GM18502 (cell line): ENCODE measurements around the gene RAPGEF5.
"Not testable (repeated sequence)": the region's sequence is repeated elsewhere in the genome, so short reads cannot be mapped to it uniquely, and the experiment has no call there.

Experiments used
- ATAC-seq: cut with Tn5 transposase; IDR thresholded peaks from one replicate; pipeline ENCODE4 v1.9.1; 2021; ENCODE audit warnings: mild to moderate bottlenecking; ENCODE audit not compliant: unreplicated experiment, poor library complexity

The RAPGEF5 gene

DNA sequence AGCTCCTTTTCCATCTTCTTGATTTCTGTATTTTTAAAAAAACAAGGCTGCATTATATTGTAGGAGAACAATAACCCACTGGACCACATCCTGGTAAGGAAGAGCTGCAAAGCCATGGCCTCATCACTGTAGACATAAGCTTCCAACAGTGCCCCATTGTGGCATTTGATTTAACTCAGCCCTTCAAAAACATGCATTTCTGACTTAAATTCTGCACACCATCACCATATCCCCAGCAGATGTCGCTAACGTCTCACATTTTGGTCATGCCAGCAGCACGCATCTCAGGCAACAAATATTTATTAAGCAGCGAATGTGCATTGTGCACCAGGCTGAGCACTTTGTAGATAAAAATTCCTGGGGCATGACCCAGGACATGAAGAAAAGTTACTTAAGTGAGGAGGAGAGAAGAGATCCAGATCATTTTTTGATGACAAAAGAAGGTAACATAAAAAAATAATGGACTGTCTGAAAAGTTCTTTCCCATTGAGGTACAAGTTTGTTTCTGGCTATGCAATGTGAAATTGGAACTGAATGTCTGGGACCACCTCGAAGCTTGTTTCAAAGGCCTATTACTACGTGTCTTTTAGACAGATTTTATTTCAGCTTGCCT lies 246.6 kb downstream of the RAPGEF5 start:
- ATAC-seq, result peak; percentile 72

DNA sequence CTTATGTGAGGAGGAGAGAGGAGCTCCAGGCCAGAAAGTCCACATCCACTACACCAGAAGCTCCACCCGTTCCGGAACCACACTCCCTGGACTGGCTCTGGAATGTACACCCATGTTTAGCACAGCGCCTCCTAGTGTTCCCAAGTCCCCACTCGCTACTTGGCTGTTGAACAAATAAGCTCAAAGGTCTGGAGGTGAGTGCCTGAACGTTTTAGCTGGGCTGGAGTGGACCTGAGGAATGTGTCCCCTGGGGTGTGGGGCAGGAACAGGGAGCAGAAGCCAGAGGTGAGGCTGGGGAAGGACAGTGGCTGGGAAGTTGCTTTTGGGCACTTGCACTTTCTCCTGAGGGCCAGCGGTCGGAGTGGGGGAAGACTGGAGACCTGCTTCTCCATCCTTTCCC lies 247.2 kb downstream of the RAPGEF5 start:
- no peak for ATAC-seq

DNA sequence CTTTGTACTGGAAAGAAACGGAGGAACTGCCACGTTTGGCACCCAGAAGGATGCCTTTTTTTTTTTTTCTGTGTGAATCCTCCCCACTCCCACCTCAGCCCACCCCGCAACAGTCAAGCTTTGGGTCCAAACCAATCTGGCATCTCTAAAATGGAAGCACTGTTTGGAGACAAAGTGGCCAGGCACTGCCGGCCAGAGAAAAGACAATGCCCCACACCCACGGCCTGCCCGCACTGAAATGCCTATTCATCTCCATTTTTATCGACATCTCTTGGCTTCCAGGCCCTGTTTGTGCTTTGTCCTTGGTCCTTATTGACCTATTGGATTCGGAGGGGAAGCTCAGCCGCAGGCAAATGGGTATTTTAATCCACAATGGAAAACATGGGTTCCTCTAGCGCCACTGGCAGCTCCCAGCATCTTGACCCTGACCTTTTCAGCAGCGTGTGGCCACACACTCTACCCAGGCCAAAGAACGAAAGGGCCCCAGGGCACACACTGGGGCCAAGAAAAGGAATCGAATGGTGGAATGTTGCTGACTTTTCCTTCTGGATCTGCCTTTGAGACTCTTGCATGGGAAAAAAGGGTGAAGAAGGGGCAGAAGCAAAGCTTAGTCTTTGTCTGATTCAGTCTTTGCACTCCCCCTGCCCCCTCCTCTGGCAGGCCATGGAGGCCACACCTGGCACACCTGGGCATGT lies 248.7 kb downstream of the RAPGEF5 start:
- ATAC-seq, result no peak

DNA sequence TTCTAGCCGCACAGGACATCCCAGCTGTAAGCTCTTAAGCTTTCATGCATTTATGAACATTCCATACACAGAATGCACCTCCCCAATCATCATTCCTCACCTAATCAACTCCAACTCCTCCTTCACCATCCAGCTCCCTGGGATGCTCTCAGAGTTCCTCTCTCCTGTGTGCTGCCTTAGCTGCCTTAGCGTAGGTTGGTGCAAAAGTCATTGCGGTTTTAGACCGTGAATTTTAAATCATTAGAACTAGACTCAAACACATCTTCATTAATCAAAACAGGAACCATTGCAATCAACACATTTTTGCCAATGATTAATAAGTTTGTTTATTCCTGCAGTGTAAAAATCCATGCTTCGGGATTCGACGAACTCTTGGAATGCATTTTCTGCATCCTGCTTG lies 251.4 kb downstream of the RAPGEF5 start:
- no peak for ATAC-seq

DNA sequence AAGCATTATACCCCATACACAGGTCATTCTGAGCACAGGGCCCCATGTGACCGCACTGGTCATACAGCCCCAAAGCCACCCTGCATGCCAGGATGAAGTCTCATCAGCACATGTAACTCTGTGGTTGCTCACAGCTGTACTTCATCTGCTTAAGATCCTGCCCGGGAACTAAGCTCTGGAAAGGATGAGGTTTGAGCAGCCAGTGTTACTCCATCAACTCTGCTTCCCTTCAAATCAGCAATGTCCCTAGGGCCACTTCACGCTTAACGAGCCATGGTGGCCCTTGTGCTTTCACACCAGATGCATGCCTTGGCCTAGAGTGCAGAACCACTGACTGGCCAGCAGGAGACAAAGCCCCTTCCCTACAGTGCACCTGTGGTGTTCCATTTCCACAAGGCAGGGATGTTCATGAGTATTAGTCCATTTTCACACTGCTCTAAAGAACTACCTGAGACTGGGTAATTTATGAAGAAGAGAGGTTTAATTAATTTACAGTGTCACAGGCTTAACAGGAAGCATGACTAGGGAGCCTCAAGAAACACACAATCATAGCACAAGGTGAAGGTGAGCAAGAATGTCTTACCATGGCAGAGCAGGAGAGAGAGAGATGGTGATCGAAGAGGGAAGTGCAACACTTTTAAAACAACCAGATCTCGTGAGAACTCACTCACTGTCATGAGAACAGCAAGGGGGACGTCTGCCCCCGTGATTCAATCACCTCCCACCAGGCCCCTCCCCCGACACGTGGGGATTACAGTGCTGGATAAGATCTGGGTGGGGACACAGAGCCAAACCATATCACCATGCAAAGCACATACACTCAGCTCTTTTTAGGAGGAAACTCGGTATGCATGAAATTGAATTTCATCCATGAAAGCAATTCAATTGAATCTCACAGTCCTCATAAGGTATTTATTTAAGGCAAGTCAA lies 262.3 kb downstream of the RAPGEF5 start:
- no peak for ATAC-seq

DNA sequence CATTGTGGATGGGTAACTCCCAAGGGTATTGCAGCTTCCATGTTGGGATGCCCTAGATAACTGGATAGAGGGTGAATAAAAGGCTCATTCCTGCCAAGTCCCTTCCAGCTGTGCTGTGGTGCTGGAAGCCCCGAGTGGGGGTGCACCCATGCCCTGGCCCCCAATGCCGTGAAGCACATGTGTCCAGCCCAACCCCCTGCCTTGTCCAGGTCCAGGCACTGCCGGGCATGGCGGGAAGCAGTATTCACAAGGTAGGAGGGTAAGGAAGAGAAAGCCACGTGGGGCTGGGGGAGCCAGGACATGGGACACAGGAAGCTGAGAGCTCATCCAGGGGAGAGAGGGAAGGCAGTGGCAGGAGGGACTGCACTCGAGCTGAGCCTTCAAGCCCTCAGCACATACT lies 263.0 kb downstream of the RAPGEF5 start:
- ATAC-seq, result no peak

DNA sequence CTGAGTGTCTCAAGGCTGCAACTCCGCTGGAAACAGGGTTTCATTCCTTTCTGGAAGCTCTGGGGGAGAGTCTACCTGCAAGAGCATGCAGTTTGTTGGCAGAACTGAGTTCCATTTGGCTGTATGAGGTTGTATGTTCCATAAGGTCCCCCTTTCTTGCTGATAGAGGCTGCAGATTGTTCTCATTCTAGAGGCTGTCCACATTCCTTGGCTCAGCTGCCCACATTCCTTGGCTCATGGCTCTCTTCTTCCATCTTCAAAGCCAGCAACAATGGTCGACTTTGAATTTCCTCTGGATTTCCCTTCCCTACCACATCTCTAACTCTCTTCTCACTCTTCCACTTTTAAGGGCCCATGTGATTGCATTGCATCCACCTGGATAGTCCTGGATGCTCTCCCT lies 264.0 kb downstream of the RAPGEF5 start:
- no peak for ATAC-seq

DNA sequence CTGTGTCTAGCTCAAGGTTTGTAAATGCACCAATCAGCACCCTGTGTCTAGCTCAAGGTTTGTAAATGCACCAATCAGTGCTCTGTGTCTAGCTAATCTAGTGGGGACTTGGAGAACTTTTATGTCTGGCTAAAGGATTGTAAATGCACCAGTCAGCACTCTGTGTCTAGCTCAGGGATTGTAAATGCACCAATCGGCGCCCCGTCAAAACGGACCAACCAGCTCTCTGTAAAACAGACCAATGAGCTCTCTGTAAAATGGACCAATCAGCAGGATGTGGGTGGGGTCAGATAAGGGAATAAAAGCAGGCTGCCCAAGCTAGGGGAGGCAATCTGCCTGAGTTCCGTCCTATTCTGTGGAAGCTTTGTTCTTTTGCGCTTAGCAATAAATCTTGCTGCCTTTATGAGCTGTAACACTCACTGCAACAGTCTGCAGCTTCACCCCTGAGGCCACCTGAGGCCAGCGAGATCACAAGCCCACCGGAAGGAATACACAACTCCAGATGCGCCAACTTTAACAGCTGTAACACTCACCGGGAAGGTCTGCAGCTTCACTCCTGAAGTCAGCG lies 265.9 kb downstream of the RAPGEF5 start:
- ATAC-seq, result not testable (repeated sequence)

DNA sequence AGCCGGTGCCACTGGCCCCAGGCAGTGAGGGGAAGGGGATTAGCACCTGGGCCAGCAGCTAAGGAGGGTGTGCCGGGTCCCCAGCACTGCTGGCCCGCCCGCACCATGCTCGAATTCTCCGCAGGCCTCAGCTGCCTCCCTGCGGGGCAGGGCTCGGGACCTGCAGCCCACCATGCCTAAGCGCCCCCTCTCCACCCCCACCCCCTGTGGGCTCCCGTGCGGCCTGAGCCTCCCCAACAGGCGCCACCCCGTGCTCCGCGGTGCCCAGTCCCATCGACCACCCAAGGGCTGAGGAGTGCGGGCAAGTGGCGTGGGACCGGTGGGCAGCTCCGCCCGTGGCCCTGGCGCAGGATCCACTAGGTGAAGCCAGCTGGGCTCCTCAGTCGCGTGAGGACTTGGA lies 266.4 kb downstream of the RAPGEF5 start:
- ATAC-seq, result no peak

DNA sequence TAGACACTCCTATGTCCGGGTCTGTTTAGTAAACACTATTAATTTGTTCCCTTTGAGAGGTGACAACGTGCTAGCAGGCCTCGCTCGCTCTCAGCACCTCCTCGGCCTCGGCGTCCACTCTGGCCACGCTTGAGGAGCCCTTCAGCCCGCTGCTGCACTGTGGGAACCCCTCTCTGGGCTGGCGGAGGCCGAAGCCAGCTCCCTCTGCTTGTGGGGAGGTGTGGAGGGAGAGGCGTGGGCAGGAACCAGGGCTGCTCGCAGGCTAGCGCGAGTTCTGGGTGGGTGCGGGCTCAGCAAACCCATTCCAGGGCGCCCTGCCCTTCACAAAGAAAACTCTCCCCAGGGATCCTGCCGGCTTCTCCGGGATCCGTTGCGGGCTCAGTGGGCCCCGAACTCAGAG lies 266.8 kb downstream of the RAPGEF5 start:
- no peak for ATAC-seq

DNA sequence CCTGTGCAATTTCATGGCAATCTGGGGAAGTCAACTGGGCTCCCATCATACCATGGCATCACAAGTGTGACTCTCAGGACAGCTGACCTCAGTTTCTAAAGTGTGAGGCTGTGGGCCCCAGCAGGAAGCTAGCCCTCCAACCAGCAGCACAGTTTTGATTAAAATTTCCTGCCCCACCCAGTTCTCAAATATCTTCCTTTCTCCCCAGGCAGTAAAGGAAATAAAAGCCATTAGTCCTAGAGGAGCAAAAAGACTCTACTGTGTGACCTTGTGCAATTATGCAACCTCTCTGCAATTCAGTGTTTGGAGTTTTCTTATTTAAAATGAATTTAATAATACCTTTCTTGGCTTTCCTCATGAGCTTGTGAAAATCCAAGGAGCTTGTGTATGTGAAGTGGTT lies 268.1 kb downstream of the RAPGEF5 start:
- no peak for ATAC-seq

DNA sequence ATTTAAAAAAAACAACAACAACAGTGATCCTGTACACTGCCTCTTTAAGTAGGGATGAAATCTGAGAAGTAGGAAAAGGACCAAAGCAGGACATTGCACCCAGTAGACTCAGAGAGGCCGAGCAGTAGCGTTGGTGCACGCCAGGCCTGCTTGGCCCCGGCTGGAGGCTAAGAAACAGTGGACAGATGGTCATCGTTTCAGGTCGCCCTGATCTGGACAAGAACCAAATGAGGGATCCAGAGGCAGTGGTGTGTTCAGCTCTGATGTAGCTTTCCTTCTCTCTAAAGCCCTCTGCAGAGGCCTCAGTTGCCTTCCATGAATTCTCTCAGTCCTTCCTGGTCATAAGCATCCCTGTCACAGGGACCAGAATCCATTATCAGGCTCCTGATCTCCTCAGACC lies 269.1 kb downstream of the RAPGEF5 start:
- ATAC-seq, result no peak

DNA sequence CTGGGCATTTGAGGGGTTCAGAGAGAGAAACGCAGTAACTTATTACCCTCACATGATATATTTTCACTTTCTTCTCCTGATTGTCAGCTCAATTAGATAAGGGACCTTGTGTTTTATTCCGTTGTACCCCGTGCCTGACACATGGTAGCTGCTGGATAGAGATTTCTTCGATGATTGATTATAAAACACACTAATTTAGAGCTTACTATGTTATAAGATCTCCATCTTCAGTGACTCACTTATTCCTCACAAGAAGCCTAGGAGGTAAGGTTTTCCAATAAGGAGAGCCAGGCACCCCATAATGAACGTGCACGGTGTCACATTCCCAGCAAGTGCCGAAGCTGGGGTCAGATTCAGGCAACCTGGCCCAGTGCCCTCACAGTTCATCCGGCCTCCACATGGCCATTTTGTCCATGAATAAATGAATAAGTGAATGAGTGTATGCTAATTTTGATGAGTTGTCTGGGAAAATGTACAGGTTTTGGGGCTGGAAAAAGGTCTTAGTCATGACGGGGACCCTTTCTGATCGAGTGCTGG lies 273.2 kb downstream of the RAPGEF5 start:
- no peak for ATAC-seq

DNA sequence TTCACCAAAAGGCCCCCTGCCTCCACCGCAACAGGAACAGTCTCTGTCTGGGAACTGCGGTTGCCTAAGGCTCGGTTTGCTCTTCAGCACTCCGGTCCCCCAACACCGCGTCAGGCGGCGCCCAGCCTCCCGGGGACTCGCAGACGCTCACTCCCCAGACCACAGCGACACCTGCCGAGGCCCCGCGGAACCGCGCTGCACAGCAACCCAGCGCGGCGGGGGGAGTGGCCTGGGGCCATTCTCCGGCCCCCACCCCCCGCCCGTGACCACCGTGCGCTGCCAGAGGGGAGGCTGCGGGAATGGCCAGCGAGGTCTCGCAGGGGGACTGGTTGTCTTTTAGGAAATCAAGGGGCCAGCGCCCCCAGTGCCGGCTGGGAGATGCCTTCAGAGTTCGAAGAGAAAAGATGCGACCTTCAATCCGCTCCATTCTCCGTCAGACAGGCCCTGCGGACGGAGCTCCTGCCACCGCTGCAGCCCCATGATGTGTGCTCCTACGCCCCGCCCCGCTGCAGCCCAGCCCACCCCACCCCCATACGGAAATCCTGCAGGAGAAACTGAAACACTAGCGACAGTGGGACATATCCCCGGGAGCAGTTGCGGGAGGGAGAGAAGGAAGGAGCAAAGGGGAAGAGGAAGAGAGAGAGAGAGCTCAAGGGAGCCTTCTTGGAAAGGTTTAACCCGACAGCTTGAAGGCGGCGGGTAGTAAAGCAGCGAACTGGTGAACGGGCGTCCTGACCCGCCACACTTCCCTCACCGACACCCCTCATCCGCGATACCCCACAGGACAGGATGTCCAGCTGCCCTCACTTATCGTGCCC lies 273.9 kb downstream of the RAPGEF5 start:
- ATAC-seq, result peak; percentile 100

DNA sequence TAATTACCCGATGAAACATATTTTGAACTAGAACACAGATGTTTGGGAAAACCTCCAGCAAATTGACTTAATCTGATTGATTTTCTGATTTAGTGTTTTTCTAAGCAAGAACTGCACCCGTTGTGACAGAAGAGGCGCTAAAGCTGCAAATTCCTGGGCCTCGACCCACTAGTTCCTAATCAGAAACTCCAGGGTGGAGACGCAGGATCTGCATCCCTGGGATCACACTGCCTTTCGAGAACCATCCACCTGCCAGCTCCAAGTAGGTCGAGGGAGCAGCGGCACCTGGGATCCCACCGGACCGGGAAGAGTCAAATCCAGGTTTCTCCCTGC lies 274.4 kb downstream of the RAPGEF5 start:
- no peak for ATAC-seq

DNA sequence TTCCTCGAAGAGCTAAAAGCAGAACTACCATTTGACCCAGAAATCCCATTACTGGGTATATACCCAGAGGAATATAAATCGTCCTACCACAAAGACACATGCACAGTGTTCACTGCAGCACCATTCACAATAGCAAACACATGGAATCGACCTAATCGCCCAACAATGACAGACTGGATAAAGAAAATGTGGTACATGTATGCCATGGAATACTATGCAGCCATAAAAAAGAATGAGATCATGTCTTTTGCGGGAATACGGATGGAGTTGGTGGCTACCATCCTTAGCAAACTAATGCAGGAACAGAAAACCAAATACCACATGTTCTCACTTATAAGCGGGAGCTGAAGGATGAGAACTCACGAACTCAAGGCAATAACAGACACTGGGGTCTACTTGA lies 276.7 kb downstream of the RAPGEF5 start:
- not testable (repeated sequence) for ATAC-seq

DNA sequence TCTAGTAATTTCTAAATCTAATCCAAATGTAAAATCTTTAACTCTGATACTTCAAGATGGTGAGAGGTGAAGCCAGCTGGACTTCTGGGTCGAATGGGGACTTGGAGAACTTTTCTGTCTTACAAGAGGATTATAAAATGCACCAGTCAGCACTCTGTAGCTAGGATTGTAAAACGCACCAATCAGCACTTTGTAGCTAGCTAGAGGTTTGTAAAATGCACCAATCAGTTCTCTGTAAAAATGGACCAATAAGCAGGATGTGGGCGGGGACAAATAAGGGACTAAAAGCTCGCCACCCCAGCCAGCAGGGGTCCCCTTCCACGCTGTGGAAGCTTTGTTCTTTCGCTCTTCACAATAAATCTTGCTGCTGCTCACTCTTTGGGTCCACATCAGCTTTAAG lies 278.1 kb downstream of the RAPGEF5 start:
- ATAC-seq, result not testable (repeated sequence)

DNA sequence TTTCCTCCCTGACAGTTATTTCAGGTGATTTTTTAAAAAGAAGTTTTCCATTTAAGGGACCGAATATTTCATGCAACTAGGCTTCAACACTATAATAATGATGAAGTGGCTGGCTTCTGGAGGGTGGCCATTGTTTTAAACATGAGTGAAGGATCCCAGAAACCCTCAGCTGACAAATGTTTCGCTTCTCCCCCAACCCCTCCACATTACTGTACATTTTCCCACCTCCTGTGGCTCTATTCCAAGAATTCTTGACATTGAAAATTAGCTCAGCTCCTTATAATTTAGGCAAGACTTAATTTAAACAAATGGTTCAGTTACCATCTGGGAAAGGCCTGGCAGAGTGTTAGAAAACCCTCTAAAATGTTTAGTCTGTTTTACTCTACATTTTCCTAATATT lies 281.4 kb downstream of the RAPGEF5 start:
- ATAC-seq, result no peak

DNA sequence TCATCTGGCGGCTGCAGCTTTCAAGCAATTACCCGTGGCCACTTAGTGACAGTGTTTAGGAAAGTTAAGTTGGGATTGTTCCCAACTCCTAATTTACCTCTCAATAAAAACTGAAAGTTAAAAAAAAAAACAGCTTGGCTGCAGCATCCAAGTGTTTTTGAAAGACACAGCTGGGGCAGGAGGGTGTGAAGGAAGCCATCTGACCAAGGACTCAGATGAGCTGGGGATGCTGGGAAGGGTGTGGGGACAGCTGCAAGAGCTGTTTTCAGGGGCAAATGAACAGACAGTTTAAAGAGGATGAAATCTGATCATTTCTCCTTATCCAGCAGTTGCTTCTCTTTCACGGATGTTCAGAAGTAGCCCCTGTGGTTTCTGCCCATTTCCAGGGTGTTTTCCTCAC lies 282.1 kb downstream of the RAPGEF5 start:
- no peak for ATAC-seq
